Measurements from ENCODE around the gene LAMTOR2.

LAMTOR2 gene

GRCh38 chr1:156053768-156054499 lies 648 bp upstream of the LAMTOR2 start, which contains the start of gene UBQLN4:
UBQLN4 (minus strand) TSS chr1:156053798; CDS start chr1:156053701, 97 bp downstream.
- intact Hi-C loops (cut with DNase I; ENCODE audit: low total_unique reads): no loop called here
- Histone ChIP-seq H3K4me1 (peaks cover 0 to 35% (median 20%) of the 10 kb centered on the region in 4 donors), H3K36me3 (peaks cover 0 to 41% (median 21%) of the 10 kb centered on the region in 3 donors), H3K27me3 (no peaks in the 10 kb centered on the region), H3K4me3 (peak within 1 kb of the TSS; percentile 72 to 88), H3K9me3 (no peaks in the 10 kb centered on the region), H3K27ac (peak within 1 kb of the TSS; percentile 84 to 96)
- TF ChIP-seq CTCF (IDR thresholded peaks at IDR 0.05): peak; percentile 35 to 61
- DNase-seq: peak; percentile 83 to 94

GRCh38 chr1:156055281-156056048 lies 883 bp downstream of the LAMTOR2 start:
- Histone ChIP-seq H3K4me1 (peaks cover 0 to 35% (median 20%) of the 10 kb centered on the region in 4 donors), H3K27me3 (no peaks in the 10 kb centered on the region), H3K4me3 (peak overlapping the region; percentile 72 to 88), H3K27ac (peak overlapping the region; percentile 84 to 96), H3K36me3 (peaks cover 0 to 26% (median 10%) of the 10 kb centered on the region in 3 donors), H3K9me3 (no peaks in the 10 kb centered on the region)
- TF ChIP-seq CTCF (IDR thresholded peaks at IDR 0.05): no peak
- no peak for DNase-seq
- intact Hi-C loops (cut with DNase I; ENCODE audit: low total_unique reads): no loop called here

- no peaks in the 10 kb centered on the region for H3K27me3 ChIP-seq
- DNase-seq: no peak
- H3K36me3 ChIP-seq: peaks cover 0 to 17% (median 10%) of the 10 kb centered on the region in 3 donors
- no peak overlapping the region for H3K27ac ChIP-seq
- H3K4me3 ChIP-seq: no peak overlapping the region
- H3K9me3 ChIP-seq: no peaks in the 10 kb centered on the region
- intact Hi-C loops (cut with DNase I; ENCODE audit: low total_unique reads): no loop called here
- no peak for TF ChIP-seq CTCF (IDR thresholded peaks at IDR 0.05)
- H3K4me1 ChIP-seq: peaks cover 0 to 32% (median 20%) of the 10 kb centered on the region in 4 donors
Observed at GRCh38 chr1:156056326-156056849, 1.8 kb downstream of the LAMTOR2 start.

GRCh38 chr1:156060937-156061636 lies 6.5 kb downstream of the LAMTOR2 start, which contains the start of gene RAB25:
RAB25 (plus strand) TSS chr1:156061160; CDS start chr1:156061401, 241 bp downstream.
- H3K27ac ChIP-seq: no peak within 1 kb of the TSS
- no peak for DNase-seq

More at GRCh38 chr1:156060937-156061636, 6.5 kb downstream of the LAMTOR2 start, which contains the start of gene RAB25:
- Histone ChIP-seq H3K9me3 (no peaks in the 10 kb centered on the region), H3K36me3 (peaks cover 0 to 15% (median 10%) of the 10 kb centered on the region in 3 donors), H3K4me1 (peaks cover 0 to 7% (median 4%) of the 10 kb centered on the region in 4 donors), H3K4me3 (no peak within 1 kb of the TSS), H3K27me3 (no peaks in the 10 kb centered on the region)
- TF ChIP-seq CTCF (IDR thresholded peaks at IDR 0.05): no peak
- intact Hi-C loops (cut with DNase I; ENCODE audit: low total_unique reads): no loop called here
